Erythroblast (primary cell): ENCODE results near the gene NTHL1.

Experiments used
- GATA1 ChIP-seq: IDR thresholded peaks from 2 replicates; pipeline ENCODE4 v1.6.1; 2011; ENCODE audit warnings: low read depth, mild to moderate bottlenecking, control low read depth, low read length, moderate library complexity
- POLR2A ChIP-seq: IDR thresholded peaks from 2 replicates; pipeline ENCODE4 v1.6.1; 2011; ENCODE audit warnings: mild to moderate bottlenecking, low read length

DNA sequence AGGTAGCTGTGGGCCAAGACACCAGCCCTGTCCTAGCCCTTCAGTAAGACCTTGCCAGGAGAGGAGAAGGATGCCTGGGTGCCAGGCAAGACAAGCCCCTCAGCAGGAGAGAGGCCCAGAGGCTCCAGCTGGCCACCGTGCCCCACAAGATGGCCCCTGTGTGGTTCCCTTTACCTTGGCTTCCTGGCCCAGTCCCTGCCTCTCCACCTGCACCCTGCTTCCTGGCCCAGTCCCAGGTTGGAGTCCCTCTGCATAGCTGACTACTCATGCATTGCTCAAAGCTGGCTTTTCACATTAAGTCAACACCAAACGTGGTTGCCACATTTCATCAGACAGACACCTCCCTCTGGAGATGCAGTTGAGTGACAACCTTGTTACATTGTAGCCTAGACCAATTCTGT, 53.9 kb downstream of the NTHL1 start:
- TF ChIP-seq GATA1 (no peak), POLR2A (no peak)
